GM23338 (cell line): Measurements from ENCODE around the gene NELFA. TPM values are rescaled to one million over a fixed set of nuclear protein-coding genes. Genes with fewer than 3 reads are reported as not detected.

Source experiments
- ATAC-seq: fragments of 200-7000 bp; cut with Tn5 transposase; 3 replicates; pipeline ENCODE4 v1.9.1; 2020
- DNase-seq: peaks from one replicate; pipeline ENCODE4 v3.0.0-alpha.2; 2015; ENCODE audit warnings: low spot score
- H2AFZ ChIP-seq: fragments of 200-600 bp; sonication (generic); 2 replicates; pipeline ENCODE4 v1.8.0; 2016; ENCODE audit warnings: antibody characterized with exemption, mild to moderate bottlenecking, moderate library complexity
- H3F3A ChIP-seq: fragments of 200-600 bp; sonication (generic); replicated peaks from 2 replicates; pipeline ENCODE4 v1.8.0; 2017; ENCODE audit warnings: antibody characterized with exemption, mixed run types, low read depth
- H3K27ac ChIP-seq: fragments of 200-600 bp; sonication (generic); 2 replicates; pipeline ENCODE4 v1.6.1; 2016; ENCODE audit warnings: low read depth
- H3K27me3 ChIP-seq: fragments of 200-600 bp; sonication (generic); 2 replicates; pipeline ENCODE4 v1.8.0; 2016; ENCODE audit warnings: mild to moderate bottlenecking, mixed run types, moderate library complexity; ENCODE audit not compliant: insufficient read depth
- H3K36me3 ChIP-seq: fragments of 200-600 bp; sonication (generic); 2 replicates; pipeline ENCODE4 v1.8.0; 2016; ENCODE audit warnings: mild to moderate bottlenecking; ENCODE audit not compliant: insufficient read depth
- H3K4me1 ChIP-seq: fragments of 200-600 bp; sonication (generic); 2 replicates; pipeline ENCODE4 v1.8.0; 2016; ENCODE audit warnings: mild to moderate bottlenecking, moderate library complexity; ENCODE audit not compliant: insufficient read depth
- H3K4me2 ChIP-seq: fragments of 200-600 bp; sonication (generic); 2 replicates; pipeline ENCODE4 v1.7.1; 2017; ENCODE audit warnings: mixed run types
- H3K4me3 ChIP-seq: fragments of 200-600 bp; sonication (generic); 2 replicates; pipeline ENCODE4 v1.6.1; 2016; ENCODE audit warnings: mixed run types
- H3K79me2 ChIP-seq: fragments of 200-600 bp; sonication (generic); replicated peaks from 2 replicates; pipeline ENCODE4 v1.8.0; 2017; ENCODE audit warnings: mild to moderate bottlenecking; ENCODE audit not compliant: insufficient read depth
- H3K9me2 ChIP-seq: fragments of 200-600 bp; sonication (generic); 2 replicates; pipeline ENCODE4 v1.8.0; 2017; ENCODE audit not compliant: insufficient read depth
- H4K20me1 ChIP-seq: fragments of 200-600 bp; sonication (generic); replicated peaks from 2 replicates; pipeline ENCODE4 v1.8.0; 2017; ENCODE audit warnings: mild to moderate bottlenecking; ENCODE audit not compliant: insufficient read depth
- H3K27ac Mint-ChIP-seq: 2 replicates; pipeline ENCODE4 v1.8.0; 2020; ENCODE audit warnings: inconsistent platforms, mild to moderate bottlenecking, moderate library complexity, mixed read lengths
- H3K27me3 Mint-ChIP-seq: 3 replicates; pipeline ENCODE4 v1.8.0; 2022; ENCODE audit warnings: low read depth, mild to moderate bottlenecking, moderate library complexity, mixed read lengths, inconsistent platforms; ENCODE audit not compliant: insufficient read depth, poor library complexity
- H3K36me3 Mint-ChIP-seq: 3 replicates; pipeline ENCODE4 v1.8.0; 2021; ENCODE audit warnings: low read depth, mild to moderate bottlenecking, inconsistent platforms, moderate library complexity, mixed read lengths
- H3K4me1 Mint-ChIP-seq: 3 replicates; pipeline ENCODE4 v1.8.0; 2020; ENCODE audit warnings: mild to moderate bottlenecking, inconsistent platforms, mixed read lengths
- H3K4me3 Mint-ChIP-seq: 3 replicates; pipeline ENCODE4 v1.8.0; 2021; ENCODE audit warnings: moderate library complexity, mild to moderate bottlenecking, inconsistent platforms, mixed read lengths
- H3K9me3 Mint-ChIP-seq: 3 replicates; pipeline ENCODE4 v1.8.0; 2020; ENCODE audit warnings: moderate library complexity, mild to moderate bottlenecking, inconsistent platforms, mixed read lengths
- CREB1 ChIP-seq: fragments of 250-450 bp; sonication (Bioruptor Pico); IDR thresholded peaks from 2 replicates; pipeline ENCODE4 v1.5.0; 2020; ENCODE audit warnings: low read depth, mild to moderate bottlenecking, moderate library complexity
- CTCF ChIP-seq, 2 experiments: fragments of 200-600 bp in 1 of 2; sonication (generic) in 1 of 2; conservative IDR thresholded peaks; 2 replicates each; pipeline versions ENCODE4 v1.5.1 to v1.6.1; 2016 to 2017; ENCODE audit warnings: antibody characterized with exemption in 2 of 2, low read depth in 2 of 2, mild to moderate bottlenecking in 2 of 2, moderate library complexity in 1 of 2
- ETS1 ChIP-seq: IDR thresholded peaks from 2 replicates; pipeline ENCODE4 v1.6.1; 2016; ENCODE audit warnings: antibody characterized with exemption
- EZH2 ChIP-seq: fragments of 200-600 bp; sonication (generic); IDR thresholded peaks from one replicate; pipeline ENCODE4 v1.8.0; 2017; ENCODE audit warnings: antibody characterized with exemption, mild to moderate bottlenecking, low read depth; ENCODE audit not compliant: unreplicated experiment
- EZH2phosphoT487 ChIP-seq: fragments of 200-600 bp; sonication (generic); IDR thresholded peaks from one replicate; pipeline ENCODE4 v1.8.1; 2018; ENCODE audit warnings: antibody characterized with exemption; ENCODE audit not compliant: unreplicated experiment
- JUNB ChIP-seq: IDR thresholded peaks from one replicate; pipeline ENCODE4 v1.6.1; 2016; ENCODE audit warnings: antibody characterized with exemption; ENCODE audit not compliant: unreplicated experiment
- NANOG ChIP-seq: IDR thresholded peaks from 2 replicates; pipeline ENCODE4 v1.6.1; 2016; ENCODE audit warnings: antibody characterized with exemption, borderline replicate concordance
- POLR2AphosphoS5 ChIP-seq: IDR thresholded peaks from 2 replicates; pipeline ENCODE4 v1.6.1; 2016; ENCODE audit warnings: antibody characterized with exemption, low read depth
- REST ChIP-seq: IDR thresholded peaks from one replicate; pipeline ENCODE4 v1.6.1; 2018; ENCODE audit warnings: antibody characterized with exemption; ENCODE audit not compliant: unreplicated experiment
- STAT1 ChIP-seq: IDR thresholded peaks from one replicate; pipeline ENCODE4 v1.6.1; 2016; ENCODE audit warnings: antibody characterized with exemption; ENCODE audit not compliant: unreplicated experiment
- ZNF114 ChIP-seq: fragments of 250-450 bp; sonication (Bioruptor Pico); IDR thresholded peaks from 2 replicates; pipeline ENCODE4 v1.5.0; 2020; ENCODE audit warnings: mild to moderate bottlenecking, moderate library complexity
- ZNF331 ChIP-seq: fragments of 250-450 bp; sonication (Bioruptor Pico); IDR thresholded peaks from 2 replicates; pipeline ENCODE4 v1.5.0; 2020; ENCODE audit warnings: low read depth, mild to moderate bottlenecking, moderate library complexity
- ZNF462 ChIP-seq: fragments of 250-450 bp; sonication (Bioruptor Pico); IDR thresholded peaks from 2 replicates; pipeline ENCODE4 v1.5.0; 2020; ENCODE audit warnings: mild to moderate bottlenecking, moderate library complexity
- polyA plus RNA-seq: library from polyadenylated mRNA; unstranded; fragments of >200 nt; fragmentation: Nextera tagmentation; extraction: Ambion mirVana; gene quantifications from 2 replicates; pipeline ENCODE4 v1.2.1, GENCODE V29; 2016
- total RNA-seq: library from RNA; depleted of rRNA; stranded (reverse); fragments of >200 nt; shearing (Covaris generic); gene quantifications from 2 replicates; pipeline ENCODE4 v1.2.3, GENCODE V29; 2014

NELFA gene
- total and polyA plus RNA-seq, 2 experiments from 2014 or later: 62.8 to 63.3 TPM

- DNase-seq: no peak
Observed at GRCh38 chr4:1932736-1933135, 76.0 kb downstream of the NELFA start.

More at GRCh38 chr4:1932736-1933135, 76.0 kb downstream of the NELFA start:
- Histone ChIP-seq H3K4me3 (no peak overlapping the region), H3K4me2 (no peak overlapping the region), H3K27me3 (no peaks in the 10 kb centered on the region), H3K36me3 (peaks cover 8% of the 10 kb centered on the region; the same call in 1 of the 2 replicates), H3K4me1 (no peaks in the 10 kb centered on the region), H3F3A (0 out of 2 replicates have a peak, but pooled peaks cover 3% of the 10 kb centered on the region), H3K79me2 (no peaks in the 10 kb centered on the region; the same call in 1 of the 2 replicates), H4K20me1 (peaks cover 8% of the 10 kb centered on the region), H3K27ac (no peak overlapping the region), H3K9me2 (no peaks in the 10 kb centered on the region), H2AFZ (no peak overlapping the region)
- Mint-ChIP-seq H3K4me1 (no peaks in the 10 kb centered on the region), H3K27me3 (peaks cover 7% of the 10 kb centered on the region), H3K36me3 (peaks cover 30% of the 10 kb centered on the region), H3K27ac (no peak overlapping the region), H3K4me3 (no peak overlapping the region), H3K9me3 (no peaks in the 10 kb centered on the region)
- TF ChIP-seq ZNF331 (CRISPR knock-in tag) (no peak), EZH2 (no peak), JUNB (no peak), CREB1 (no peak), EZH2phosphoT487 (no peak), CTCF (conservative IDR thresholded peaks at IDR 0.05; ENCODE audit: low read depth in 2 of 2) (no peak), STAT1 (no peak), NANOG (no peak), ZNF114 (CRISPR knock-in tag) (no peak), POLR2AphosphoS5 (no peak), ZNF462 (no peak), ETS1 (no peak), REST (no peak)
- ATAC-seq: no peak
